ENCODE results near the gene PHKA2.

PHKA2 gene

GRCh38 chrX:18896680-18897544, 87.0 kb downstream of the PHKA2 start:
- H3K4me1 Mint-ChIP-seq (ENCODE audit: low read depth), result no peaks in the 10 kb centered on the region
- DNase-seq, result no peak
- H3K27ac Mint-ChIP-seq, result no peak overlapping the region
- H3K27me3 Mint-ChIP-seq, result no peaks in the 10 kb centered on the region
- no peak overlapping the region for H3K4me3 Mint-ChIP-seq
- no peaks in the 10 kb centered on the region for H3K9me3 Mint-ChIP-seq
- peaks cover 41% of the 10 kb centered on the region for H3K36me3 Mint-ChIP-seq (ENCODE audit: low read depth)

DNA sequence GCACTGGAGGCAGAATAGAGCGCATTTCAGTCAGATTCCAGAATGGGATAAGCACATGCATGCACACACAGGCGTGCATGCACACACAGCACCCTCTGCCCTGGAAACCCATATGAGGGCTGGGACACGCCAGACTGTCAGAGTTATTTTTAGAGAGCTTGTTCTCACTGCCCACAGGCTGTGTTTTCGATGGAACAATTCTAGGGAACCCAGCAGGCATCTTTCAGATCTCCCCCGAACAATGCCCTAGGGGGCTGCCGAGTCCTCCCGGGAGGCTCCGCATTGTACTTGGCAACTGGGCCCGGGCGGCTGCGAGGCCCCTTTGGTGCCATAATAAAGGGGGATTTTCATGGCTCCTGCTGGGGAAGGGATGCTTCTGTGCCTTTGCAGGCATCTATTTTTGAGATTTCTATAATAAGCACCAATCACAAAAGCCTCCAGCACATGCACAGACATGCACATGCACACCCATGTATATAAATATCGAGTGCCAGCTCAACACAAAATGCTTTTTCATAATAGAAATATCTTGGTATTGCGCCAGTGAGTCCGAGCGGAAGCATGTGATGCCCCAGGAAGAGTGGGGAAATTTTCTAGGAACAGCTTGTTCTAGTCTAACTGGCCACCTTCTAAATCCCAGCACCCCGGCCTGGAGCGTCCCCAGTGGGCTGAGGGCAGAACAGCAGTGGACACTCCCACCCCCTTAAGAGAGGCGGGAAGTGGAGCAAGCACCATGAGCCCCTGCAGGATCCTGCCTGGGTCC, 88.5 kb downstream of the PHKA2 start:
- no peaks in the 10 kb centered on the region for H3K27me3 Mint-ChIP-seq
- no peak overlapping the region for H3K4me3 Mint-ChIP-seq
- no peak for DNase-seq
- no peaks in the 10 kb centered on the region for H3K4me1 Mint-ChIP-seq (ENCODE audit: low read depth)
- no peaks in the 10 kb centered on the region for H3K9me3 Mint-ChIP-seq
- peaks cover 35% of the 10 kb centered on the region for H3K36me3 Mint-ChIP-seq (ENCODE audit: low read depth)
- no peak overlapping the region for H3K27ac Mint-ChIP-seq

DNA sequence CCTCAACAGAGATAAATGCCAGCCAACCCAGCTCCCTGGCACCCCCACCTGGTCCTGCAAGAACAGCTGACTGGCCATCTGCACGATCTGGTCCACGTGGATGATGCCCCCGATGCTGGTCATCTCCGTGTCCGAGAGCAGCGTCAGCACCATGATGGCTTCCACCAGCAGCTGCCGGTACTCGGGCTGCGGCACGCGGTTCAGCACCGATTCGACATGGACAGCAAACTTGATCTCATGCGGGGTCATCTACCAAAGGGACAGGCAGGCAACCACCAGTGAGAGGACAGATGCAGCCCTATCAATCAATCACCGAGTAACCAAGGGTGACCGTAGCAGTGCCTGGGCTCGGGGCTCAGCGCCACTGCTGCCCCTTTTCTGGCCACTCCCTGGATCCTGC, 89.8 kb downstream of the PHKA2 start:
- Mint-ChIP-seq H3K27me3 (peaks cover 2% of the 10 kb centered on the region), H3K36me3 (ENCODE audit: low read depth) (peaks cover 32% of the 10 kb centered on the region), H3K27ac (no peak overlapping the region), H3K4me1 (ENCODE audit: low read depth) (peaks cover 4% of the 10 kb centered on the region), H3K9me3 (no peaks in the 10 kb centered on the region), H3K4me3 (no peak overlapping the region)
- no peak for DNase-seq

- H3K36me3 Mint-ChIP-seq (ENCODE audit: low read depth), result peaks cover 26% of the 10 kb centered on the region
- H3K27me3 Mint-ChIP-seq, result peaks cover 2% of the 10 kb centered on the region
- no peak for DNase-seq
- no peaks in the 10 kb centered on the region for H3K9me3 Mint-ChIP-seq
- H3K27ac Mint-ChIP-seq, result no peak overlapping the region
- peaks cover 4% of the 10 kb centered on the region for H3K4me1 Mint-ChIP-seq (ENCODE audit: low read depth)
- no peak overlapping the region for H3K4me3 Mint-ChIP-seq
Observed at GRCh38 chrX:18893536-18893935, 90.4 kb downstream of the PHKA2 start.

DNA sequence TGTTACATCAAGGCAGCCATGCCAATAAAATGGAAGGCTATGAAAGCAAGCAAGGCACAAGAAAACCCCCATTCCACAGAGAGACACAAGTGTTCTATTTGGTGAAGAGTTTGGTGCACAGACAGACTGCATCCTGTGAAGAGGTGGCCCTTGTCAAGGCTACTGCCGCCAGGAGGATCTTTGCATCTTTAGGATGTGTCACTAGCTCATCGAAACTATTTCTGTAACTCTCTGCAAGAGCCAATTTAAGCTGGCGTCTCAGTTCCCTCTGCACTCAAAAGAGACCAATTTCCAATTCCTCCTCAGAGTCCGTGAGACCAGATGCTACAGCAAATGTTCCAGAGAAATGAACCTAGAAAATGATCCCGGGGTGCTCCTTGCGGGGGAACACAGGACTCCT, 91.0 kb downstream of the PHKA2 start:
- no peak overlapping the region for H3K4me3 Mint-ChIP-seq
- H3K36me3 Mint-ChIP-seq (ENCODE audit: low read depth), result peaks cover 26% of the 10 kb centered on the region
- H3K27me3 Mint-ChIP-seq, result peaks cover 7% of the 10 kb centered on the region
- H3K27ac Mint-ChIP-seq, result no peak overlapping the region
- H3K9me3 Mint-ChIP-seq, result no peaks in the 10 kb centered on the region
- H3K4me1 Mint-ChIP-seq (ENCODE audit: low read depth), result peaks cover 7% of the 10 kb centered on the region
- no peak for DNase-seq

- H3K9me3 Mint-ChIP-seq, result no peaks in the 10 kb centered on the region
- DNase-seq, result no peak
- H3K27ac Mint-ChIP-seq, result no peak overlapping the region
- peaks cover 18% of the 10 kb centered on the region for H3K4me1 Mint-ChIP-seq (ENCODE audit: low read depth)
- peaks cover 12% of the 10 kb centered on the region for H3K27me3 Mint-ChIP-seq
- H3K4me3 Mint-ChIP-seq, result no peak overlapping the region
- H3K36me3 Mint-ChIP-seq (ENCODE audit: low read depth), result peaks cover 19% of the 10 kb centered on the region
Observed at GRCh38 chrX:18891548-18891945, 92.4 kb downstream of the PHKA2 start.

DNA sequence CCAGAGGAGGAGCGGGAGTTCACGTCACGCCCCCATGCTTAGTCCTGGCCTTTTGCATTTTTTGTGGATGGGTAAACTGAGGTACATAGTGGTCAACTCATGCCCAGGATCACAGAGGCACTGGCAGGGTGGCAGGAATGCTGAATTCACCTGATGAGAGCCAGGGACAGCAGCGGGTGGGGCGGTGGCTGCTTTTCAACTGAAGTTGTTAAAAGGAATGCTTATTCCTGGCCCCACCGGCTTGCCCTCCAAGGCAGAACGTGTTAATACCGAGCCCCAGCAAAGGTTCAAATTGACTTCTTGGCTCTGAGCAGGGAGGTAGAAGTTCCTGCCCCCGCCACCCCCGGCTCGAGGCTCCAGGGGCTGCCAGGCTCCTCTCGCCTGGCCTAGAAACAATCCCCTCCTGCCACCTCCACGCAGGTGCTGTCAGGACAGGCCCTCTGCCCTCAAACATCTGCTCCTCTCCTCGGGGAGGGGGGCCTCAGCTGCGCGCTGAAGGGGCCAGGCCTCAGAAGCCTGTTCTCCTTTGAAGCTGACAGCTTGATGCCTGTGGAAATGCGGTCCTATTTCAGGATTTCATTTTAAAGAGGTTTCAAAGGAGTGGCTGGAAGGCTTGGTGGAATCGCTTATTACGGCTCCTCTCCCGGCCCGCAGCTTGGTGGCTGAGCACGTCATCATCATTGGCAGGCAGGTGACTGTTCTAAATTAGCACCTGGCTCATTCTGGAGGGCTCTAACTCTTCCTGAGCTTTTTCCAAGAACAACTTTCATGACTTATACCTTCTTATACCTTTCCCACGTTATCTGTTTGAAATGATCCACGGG, 93.0 kb downstream of the PHKA2 start:
- no peak overlapping the region for H3K4me3 Mint-ChIP-seq
- peaks cover 24% of the 10 kb centered on the region for H3K4me1 Mint-ChIP-seq (ENCODE audit: low read depth)
- H3K27me3 Mint-ChIP-seq, result peaks cover 12% of the 10 kb centered on the region
- no peaks in the 10 kb centered on the region for H3K9me3 Mint-ChIP-seq
- DNase-seq, result no peak
- no peak overlapping the region for H3K27ac Mint-ChIP-seq
- peaks cover 16% of the 10 kb centered on the region for H3K36me3 Mint-ChIP-seq (ENCODE audit: low read depth)

- Mint-ChIP-seq H3K4me1 (ENCODE audit: low read depth) (peaks cover 32% of the 10 kb centered on the region), H3K9me3 (no peaks in the 10 kb centered on the region), H3K4me3 (no peak overlapping the region), H3K27ac (no peak overlapping the region), H3K27me3 (peaks cover 12% of the 10 kb centered on the region), H3K36me3 (ENCODE audit: low read depth) (peaks cover 13% of the 10 kb centered on the region)
- DNase-seq, result no peak
Observed at GRCh38 chrX:18890049-18890381, 93.9 kb downstream of the PHKA2 start.

DNA sequence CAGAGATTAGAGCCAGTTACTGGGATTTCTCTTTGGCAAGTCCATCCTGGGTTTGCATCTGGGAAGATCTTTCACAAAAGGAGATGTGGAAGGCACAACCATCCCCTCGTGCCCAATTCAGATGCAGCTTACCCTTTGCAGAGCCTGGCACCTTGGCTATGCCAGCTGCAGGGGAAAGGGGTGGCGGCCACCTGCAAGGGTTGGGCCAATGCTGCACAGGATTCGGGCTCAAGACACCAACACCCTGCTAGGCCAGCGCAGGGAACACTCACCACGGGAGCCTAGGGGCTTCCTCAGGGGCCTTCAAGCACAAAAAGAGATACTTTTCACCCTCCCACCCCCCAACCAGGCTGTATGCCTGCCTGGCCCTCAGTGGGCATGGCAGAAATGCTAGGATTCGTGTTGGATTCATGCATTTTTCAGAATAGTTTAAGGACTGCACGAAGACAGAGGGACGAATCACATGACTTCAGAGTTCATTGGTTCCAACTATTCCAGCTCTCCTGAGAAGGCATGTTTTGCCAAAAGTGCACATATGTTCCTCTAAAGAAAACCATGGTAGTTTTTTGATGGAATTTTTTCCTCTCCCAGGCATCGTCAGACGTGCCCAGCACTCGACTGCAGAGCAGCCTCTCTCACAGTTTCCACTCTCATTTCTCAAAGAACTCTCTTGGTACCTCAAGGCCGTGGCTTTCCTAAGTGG, 94.4 kb downstream of the PHKA2 start:
- H3K27ac Mint-ChIP-seq, result no peak overlapping the region
- H3K36me3 Mint-ChIP-seq (ENCODE audit: low read depth), result peaks cover 9% of the 10 kb centered on the region
- H3K9me3 Mint-ChIP-seq, result no peaks in the 10 kb centered on the region
- H3K4me3 Mint-ChIP-seq, result no peak overlapping the region
- H3K4me1 Mint-ChIP-seq (ENCODE audit: low read depth), result peaks cover 32% of the 10 kb centered on the region
- H3K27me3 Mint-ChIP-seq, result peaks cover 12% of the 10 kb centered on the region
- no peak for DNase-seq

- Mint-ChIP-seq H3K27me3 (peaks cover 12% of the 10 kb centered on the region), H3K4me1 (ENCODE audit: low read depth) (peaks cover 32% of the 10 kb centered on the region), H3K27ac (no peak overlapping the region), H3K4me3 (no peak overlapping the region), H3K36me3 (ENCODE audit: low read depth) (peaks cover 3% of the 10 kb centered on the region), H3K9me3 (no peaks in the 10 kb centered on the region)
- no peak for DNase-seq
Observed at GRCh38 chrX:18888281-18888680, 95.6 kb downstream of the PHKA2 start.

DNA sequence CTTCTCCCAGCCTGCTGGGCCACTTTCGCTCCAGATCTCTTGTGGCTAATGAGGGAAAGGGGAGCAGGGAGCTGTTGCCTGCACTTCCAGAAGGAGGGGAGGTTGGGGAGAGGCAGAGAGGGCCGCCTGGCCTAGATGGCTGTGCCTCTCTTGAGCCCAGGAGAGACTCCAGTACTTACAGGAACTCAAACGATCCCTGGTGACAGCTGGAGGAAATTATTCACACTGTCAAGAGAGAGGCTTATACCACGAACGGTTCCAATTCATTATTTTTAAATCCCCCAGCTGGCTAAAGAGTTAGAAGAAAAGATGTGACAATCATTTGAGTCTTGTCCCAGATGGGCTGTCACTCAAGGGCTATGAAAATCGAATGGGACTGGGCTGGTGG, 96.1 kb downstream of the PHKA2 start:
- Mint-ChIP-seq H3K36me3 (ENCODE audit: low read depth) (peaks cover 3% of the 10 kb centered on the region), H3K4me1 (ENCODE audit: low read depth) (peaks cover 32% of the 10 kb centered on the region), H3K27ac (no peak overlapping the region), H3K27me3 (peaks cover 12% of the 10 kb centered on the region), H3K4me3 (no peak overlapping the region), H3K9me3 (no peaks in the 10 kb centered on the region)
- no peak for DNase-seq

- Mint-ChIP-seq H3K27me3 (peaks cover 12% of the 10 kb centered on the region), H3K4me1 (ENCODE audit: low read depth) (peaks cover 32% of the 10 kb centered on the region), H3K27ac (peak overlapping the region; percentile 73), H3K9me3 (no peaks in the 10 kb centered on the region), H3K4me3 (no peak overlapping the region), H3K36me3 (ENCODE audit: low read depth) (no peaks in the 10 kb centered on the region)
- no peak for DNase-seq
Observed at GRCh38 chrX:18887177-18887824, 96.6 kb downstream of the PHKA2 start.

DNA sequence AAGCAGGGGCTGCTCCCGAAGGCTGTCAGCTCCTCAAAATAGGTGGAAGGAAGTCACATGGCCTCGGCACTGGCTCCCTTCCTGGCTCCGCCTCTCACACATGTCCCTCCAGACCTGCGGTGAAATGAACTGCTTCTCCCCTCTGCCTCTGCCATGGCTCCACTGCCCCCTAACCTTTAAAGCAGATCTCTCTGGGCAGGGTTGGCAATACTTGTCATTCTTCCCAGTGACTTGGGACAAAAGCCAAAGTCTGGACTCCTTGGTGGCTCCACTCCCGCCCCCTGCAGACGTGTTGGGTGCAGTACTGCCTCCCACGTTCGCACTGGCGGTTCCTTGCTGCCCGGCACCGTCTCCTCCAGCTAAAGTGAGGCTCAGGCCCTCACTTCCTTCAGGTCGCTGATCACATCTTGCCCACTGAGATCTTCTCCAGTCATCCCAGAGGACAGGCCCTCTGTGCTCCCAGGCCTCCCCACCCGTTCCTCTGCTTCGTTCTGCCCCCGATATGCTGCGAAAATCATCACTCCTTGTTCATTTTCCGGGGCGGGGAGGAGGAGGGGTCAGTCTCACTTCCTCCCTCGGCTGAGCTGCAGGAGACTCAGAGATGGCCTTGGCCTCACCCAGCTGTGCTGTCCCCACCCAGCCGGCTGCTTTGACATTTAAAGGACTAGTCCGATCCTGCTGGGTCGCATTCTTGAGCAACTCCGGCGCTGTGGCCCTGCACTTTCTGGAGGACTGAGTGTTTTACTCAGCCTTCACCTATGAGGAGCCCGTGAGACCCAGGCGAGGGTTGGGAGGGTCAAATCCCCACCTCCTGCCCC, 97.4 kb downstream of the PHKA2 start:
- Mint-ChIP-seq H3K27me3 (peaks cover 12% of the 10 kb centered on the region), H3K36me3 (ENCODE audit: low read depth) (no peaks in the 10 kb centered on the region), H3K4me3 (peak overlapping the region; percentile 68), H3K27ac (peak overlapping the region; percentile 86), H3K9me3 (no peaks in the 10 kb centered on the region), H3K4me1 (ENCODE audit: low read depth) (peaks cover 32% of the 10 kb centered on the region)
- peak; percentile 71 for DNase-seq

All from activated T-cell treated with anti-CD3 and anti-CD28 coated beads, Interleukin-2, amount 50 U/mL, for 24 hours (primary cell).